MG63 (cell line): ENCODE results near the gene TMEM255A. TPM values are rescaled to one million over a fixed set of nuclear protein-coding genes. Genes with fewer than 3 reads are reported as not detected.

ENCODE experiments used
- DNase-seq: peaks from one replicate; pipeline ENCODE4 v3.0.0-alpha.2; 2020
- H3K27me3 ChIP-seq: fragments of 250-450 bp; sonication (Bioruptor Pico); 2 replicates; pipeline ENCODE4 v1.5.1; 2020; ENCODE audit warnings: mild to moderate bottlenecking, moderate library complexity
- H3K36me3 ChIP-seq: fragments of 250-450 bp; sonication (Bioruptor Pico); 2 replicates; pipeline ENCODE4 v1.5.1; 2020; ENCODE audit warnings: mild to moderate bottlenecking, moderate library complexity
- H3K4me3 ChIP-seq: fragments of 250-450 bp; sonication (Bioruptor Pico); 2 replicates; pipeline ENCODE4 v1.5.1; 2020; ENCODE audit warnings: mild to moderate bottlenecking, moderate library complexity
- H3K9me3 ChIP-seq: fragments of 250-450 bp; sonication (Bioruptor Pico); 2 replicates; pipeline ENCODE4 v1.5.1; 2020; ENCODE audit warnings: mild to moderate bottlenecking, moderate library complexity
- total RNA-seq: library from RNA; depleted of rRNA; stranded (reverse); fragments of >200 nt; shearing (Covaris generic); gene quantifications from 2 replicates; pipeline ENCODE4 v1.2.3, GENCODE V29; 2014; ENCODE audit warnings: low replicate concordance

Gene TMEM255A
- total RNA-seq, 1 experiment from 2014 or later: not detected

DNA sequence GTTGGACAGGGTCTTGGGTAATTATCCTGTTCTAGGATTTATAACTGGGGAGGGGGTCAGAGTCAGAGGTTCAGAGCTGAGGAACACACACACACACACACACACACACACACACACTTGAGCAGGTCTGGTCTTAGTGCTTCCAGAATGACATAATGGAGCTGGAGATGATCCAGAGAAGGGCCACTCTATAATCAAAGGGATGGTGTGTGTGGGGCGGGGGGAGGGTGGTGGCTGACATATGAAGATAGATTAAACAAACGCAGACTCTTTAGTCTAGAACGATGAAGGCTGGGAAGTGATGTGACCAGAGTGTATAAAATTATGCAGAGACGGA lies 434 bp upstream of the TMEM255A start:
- Histone ChIP-seq H3K27me3 (peaks cover 23% of the 10 kb centered on the region), H3K9me3 (no peaks in the 10 kb centered on the region), H3K4me3 (no peak overlapping the region), H3K36me3 (no peaks in the 10 kb centered on the region)
- no peak for DNase-seq

DNA sequence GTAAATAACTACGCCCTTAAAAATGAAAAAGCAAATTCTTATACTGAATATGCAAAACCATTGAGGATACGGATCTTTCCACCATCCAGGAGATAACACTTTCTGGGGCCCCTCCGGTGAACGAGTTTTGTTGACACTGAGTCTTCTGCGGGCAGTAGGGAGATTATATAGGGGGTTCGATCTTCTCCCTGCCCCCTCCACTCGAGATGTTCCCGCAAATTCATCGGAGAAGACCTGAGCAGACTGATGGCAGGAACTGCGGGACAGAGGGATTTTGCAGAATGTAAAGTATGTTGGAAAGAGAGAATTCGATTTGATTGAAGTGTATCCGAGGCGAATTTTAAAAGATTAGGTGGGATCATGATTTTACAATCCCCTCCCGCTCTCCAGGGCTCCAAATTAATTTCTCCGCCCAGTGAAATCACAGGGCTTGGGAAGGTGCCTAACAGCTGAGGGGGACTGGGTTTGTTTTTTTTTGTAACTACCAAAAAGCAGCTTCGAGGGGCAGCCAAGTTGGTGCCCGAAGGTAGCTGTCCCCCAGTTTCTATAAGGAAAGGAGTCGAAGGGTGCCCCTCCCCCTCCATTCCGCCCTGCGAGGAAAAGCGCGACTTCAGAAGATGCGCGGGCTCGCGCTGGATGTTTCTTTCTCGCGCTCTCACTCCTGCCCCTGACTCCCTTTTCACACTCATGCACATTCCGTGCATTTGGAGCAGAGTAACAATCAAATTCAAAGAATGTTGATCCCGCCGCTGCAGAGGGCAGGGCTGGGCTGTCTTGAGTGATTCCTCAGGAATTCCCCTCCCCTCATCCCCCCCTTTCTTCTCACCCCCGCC lies 1.2 kb downstream of the TMEM255A start:
- Histone ChIP-seq H3K4me3 (no peak overlapping the region), H3K9me3 (no peaks in the 10 kb centered on the region), H3K36me3 (no peaks in the 10 kb centered on the region), H3K27me3 (peaks cover 23% of the 10 kb centered on the region)
- DNase-seq: peak; percentile 12

- peaks cover 23% of the 10 kb centered on the region for H3K27me3 ChIP-seq
- H3K9me3 ChIP-seq: no peaks in the 10 kb centered on the region
- no peak overlapping the region for H3K4me3 ChIP-seq
- H3K36me3 ChIP-seq: no peaks in the 10 kb centered on the region
- peak; percentile 54 for DNase-seq
These were observed 2.0 kb downstream of the TMEM255A start for GRCh38 chrX:120308959-120309872.

DNA sequence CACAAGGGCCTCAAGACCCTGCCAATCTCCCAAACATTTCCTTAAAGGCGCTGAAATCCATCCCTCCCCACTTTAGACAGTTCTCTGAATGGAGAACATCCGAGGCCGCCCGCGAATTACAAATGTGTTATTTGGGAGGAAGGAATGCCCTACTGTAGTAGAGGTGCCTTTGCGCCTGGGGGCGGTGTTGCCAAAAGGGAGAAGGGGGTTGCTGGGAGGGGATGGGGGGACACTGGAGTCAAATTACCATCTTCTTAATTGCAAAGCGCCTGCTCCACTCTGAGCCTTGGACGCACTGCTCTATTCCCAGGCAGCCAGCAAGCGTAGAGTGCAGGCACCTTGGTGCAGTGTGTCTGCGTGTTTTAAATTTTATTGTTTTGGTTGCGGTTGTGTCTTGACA lies 2.7 kb downstream of the TMEM255A start:
- Histone ChIP-seq H3K4me3 (no peak overlapping the region), H3K27me3 (peaks cover 23% of the 10 kb centered on the region), H3K9me3 (no peaks in the 10 kb centered on the region), H3K36me3 (no peaks in the 10 kb centered on the region)
- no peak for DNase-seq

DNA sequence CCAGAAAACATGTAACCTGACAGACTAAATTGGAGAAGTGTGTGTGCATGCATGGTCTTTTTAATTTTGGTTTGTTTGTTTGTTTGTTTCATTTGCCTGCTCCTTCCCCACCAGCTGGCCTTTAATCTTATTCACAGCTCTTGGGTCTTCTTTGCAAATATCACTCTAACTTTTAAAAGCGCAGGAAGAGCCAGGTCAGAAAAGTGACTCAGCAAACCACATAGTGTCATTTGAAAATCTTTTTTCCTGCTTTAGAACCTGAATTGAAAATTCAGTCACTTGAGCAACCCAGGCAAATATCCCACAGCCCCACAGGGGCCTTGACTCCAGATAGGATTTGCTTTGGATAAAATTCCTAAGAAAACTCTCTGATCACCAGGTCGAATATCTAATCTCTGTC lies 4.6 kb downstream of the TMEM255A start:
- DNase-seq: no peak
- Histone ChIP-seq H3K9me3 (no peaks in the 10 kb centered on the region), H3K4me3 (no peak overlapping the region), H3K36me3 (no peaks in the 10 kb centered on the region), H3K27me3 (peaks cover 22% of the 10 kb centered on the region)

DNA sequence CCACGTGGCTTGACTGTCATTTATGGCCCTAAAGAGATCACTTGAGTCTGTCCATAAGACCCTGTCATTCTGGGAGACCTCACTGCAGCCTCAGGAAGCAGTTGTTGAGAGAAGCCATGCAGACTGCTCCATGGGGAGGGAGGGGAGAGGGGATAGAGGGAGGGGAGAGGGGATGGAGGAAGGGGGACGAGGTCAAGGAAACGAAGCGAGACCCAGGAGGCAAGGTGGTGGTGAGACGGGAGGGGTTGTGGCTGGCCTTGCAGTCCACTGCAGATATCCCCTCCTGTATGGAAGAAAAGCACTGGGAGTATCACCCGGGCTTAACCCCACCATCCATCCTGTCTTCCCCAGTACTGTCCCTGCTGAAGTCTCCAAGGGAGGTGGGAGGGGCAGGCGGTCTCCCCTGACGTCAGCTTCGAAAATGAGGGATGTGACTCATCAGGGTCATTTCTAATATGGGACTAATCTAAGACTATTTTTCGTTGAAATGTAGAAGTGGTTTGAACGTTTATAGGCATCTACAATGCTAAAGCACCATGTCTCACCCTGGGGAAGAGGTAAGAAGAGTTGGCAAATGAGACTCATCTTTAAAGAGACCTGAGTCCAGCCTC lies 5.6 kb downstream of the TMEM255A start:
- peaks cover 12% of the 10 kb centered on the region for H3K27me3 ChIP-seq
- DNase-seq: no peak
- H3K4me3 ChIP-seq: no peak overlapping the region
- H3K36me3 ChIP-seq: no peaks in the 10 kb centered on the region
- no peaks in the 10 kb centered on the region for H3K9me3 ChIP-seq

DNA sequence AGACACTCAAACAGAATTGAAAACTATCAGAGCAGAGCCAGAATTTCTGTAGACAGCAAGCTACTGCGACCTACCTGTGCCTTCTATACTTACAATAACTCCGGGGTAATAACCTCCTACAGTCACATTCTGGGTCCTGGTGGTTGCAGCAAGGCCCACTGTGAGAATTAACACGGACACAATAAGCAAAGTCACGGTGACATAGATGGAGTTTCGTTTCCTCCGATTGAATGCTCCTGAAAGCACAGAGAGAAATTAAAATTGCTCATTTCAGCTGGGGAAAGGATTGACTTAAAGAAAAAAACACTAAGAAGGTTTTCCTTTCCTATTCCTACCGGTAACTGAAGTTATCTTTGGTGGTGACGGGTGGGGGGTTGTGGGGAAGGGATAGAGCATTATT lies 7.0 kb downstream of the TMEM255A start:
- H3K36me3 ChIP-seq: no peaks in the 10 kb centered on the region
- peaks cover under 1% of the 10 kb centered on the region; the same call in 1 of the 2 replicates for H3K27me3 ChIP-seq
- H3K4me3 ChIP-seq: no peak overlapping the region
- H3K9me3 ChIP-seq: no peaks in the 10 kb centered on the region
- DNase-seq: no peak

GRCh38 chrX:120302434-120302833 lies 8.8 kb downstream of the TMEM255A start:
- Histone ChIP-seq H3K27me3 (no peaks in the 10 kb centered on the region), H3K9me3 (no peaks in the 10 kb centered on the region), H3K36me3 (no peaks in the 10 kb centered on the region), H3K4me3 (no peak overlapping the region)
- no peak for DNase-seq

GRCh38 chrX:120301960-120302359 lies 9.3 kb downstream of the TMEM255A start:
- H3K9me3 ChIP-seq: no peaks in the 10 kb centered on the region
- H3K27me3 ChIP-seq: no peaks in the 10 kb centered on the region
- no peak overlapping the region for H3K4me3 ChIP-seq
- DNase-seq: no peak
- H3K36me3 ChIP-seq: no peaks in the 10 kb centered on the region

DNA sequence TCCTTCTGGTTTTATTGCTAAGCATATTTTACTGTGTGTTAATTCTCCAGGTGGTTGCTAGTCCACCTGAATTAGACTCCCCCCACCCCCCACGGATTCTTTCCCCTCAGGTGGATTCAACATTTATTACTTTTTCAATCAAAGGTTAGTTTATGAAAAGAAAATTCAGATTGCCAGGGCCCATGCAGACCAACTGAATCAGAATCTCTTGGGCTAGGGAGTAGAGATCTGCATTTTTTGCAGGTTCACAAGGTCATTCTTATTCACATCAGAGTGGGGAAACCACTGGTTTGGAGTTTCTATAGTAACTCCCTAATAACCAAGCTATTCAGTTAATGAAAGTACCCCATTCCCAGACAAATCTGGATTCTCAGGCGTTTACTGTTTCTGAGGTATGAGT lies 9.8 kb downstream of the TMEM255A start:
- H3K9me3 ChIP-seq: no peaks in the 10 kb centered on the region
- no peak for DNase-seq
- no peak overlapping the region for H3K4me3 ChIP-seq
- no peaks in the 10 kb centered on the region for H3K36me3 ChIP-seq
- H3K27me3 ChIP-seq: no peaks in the 10 kb centered on the region

GRCh38 chrX:120299928-120300327 lies 11.3 kb downstream of the TMEM255A start:
- Histone ChIP-seq H3K27me3 (no peaks in the 10 kb centered on the region), H3K4me3 (no peak overlapping the region), H3K9me3 (no peaks in the 10 kb centered on the region), H3K36me3 (no peaks in the 10 kb centered on the region)
- DNase-seq: no peak

DNA sequence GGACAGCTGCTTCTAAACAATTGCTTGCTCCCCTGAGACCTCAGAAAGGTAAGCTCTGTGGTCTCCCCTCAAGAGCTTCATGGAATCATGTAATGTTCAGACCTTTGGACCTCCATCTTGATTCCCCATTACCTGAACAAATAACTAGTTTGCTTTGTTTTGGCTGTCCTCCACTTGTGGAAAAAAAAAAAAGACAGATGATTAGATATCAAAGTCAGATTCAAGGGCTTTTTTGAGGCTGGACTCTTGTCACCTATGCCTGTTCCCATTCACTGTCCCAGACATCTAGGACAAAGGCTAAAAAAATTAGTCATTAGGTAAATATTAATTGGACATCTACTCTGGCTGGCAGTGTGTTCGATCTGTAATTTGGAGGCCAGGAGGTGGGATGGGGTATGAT lies 13.3 kb downstream of the TMEM255A start:
- Histone ChIP-seq H3K36me3 (no peaks in the 10 kb centered on the region), H3K4me3 (no peak overlapping the region), H3K27me3 (no peaks in the 10 kb centered on the region), H3K9me3 (no peaks in the 10 kb centered on the region)
- no peak for DNase-seq

DNA sequence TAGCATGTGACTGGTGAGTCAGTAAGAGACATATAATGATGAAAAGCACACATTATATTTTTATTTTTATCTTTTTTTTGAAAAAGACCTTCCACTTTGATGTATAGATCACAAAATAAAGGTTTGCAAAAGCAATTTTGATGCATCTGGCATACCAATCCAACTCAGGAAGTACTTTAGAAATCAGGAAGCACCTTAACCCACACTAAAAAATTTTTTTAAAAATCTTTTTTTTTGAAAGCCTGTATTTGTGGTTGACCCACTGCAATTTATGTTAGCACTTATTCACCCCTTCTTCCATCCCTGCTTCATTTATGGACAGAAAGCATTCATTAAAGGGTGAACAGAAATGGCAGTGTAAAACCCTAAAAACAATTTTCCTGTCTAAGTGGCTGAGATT lies 16.6 kb downstream of the TMEM255A start:
- Histone ChIP-seq H3K4me3 (no peak overlapping the region), H3K9me3 (no peaks in the 10 kb centered on the region), H3K27me3 (no peaks in the 10 kb centered on the region), H3K36me3 (no peaks in the 10 kb centered on the region)
- no peak for DNase-seq

- Histone ChIP-seq H3K27me3 (no peaks in the 10 kb centered on the region), H3K36me3 (no peaks in the 10 kb centered on the region), H3K9me3 (no peaks in the 10 kb centered on the region), H3K4me3 (no peak overlapping the region)
- no peak for DNase-seq
These were observed 18.2 kb downstream of the TMEM255A start for GRCh38 chrX:120293015-120293414.

GRCh38 chrX:120291211-120291610 lies 20.1 kb downstream of the TMEM255A start:
- DNase-seq: no peak

GRCh38 chrX:120290107-120290506 lies 21.2 kb downstream of the TMEM255A start:
- Histone ChIP-seq H3K36me3 (no peaks in the 10 kb centered on the region), H3K4me3 (no peak overlapping the region), H3K9me3 (no peaks in the 10 kb centered on the region), H3K27me3 (no peaks in the 10 kb centered on the region)
- no peak for DNase-seq

More at GRCh38 chrX:120291211-120291610, 20.1 kb downstream of the TMEM255A start:
- Histone ChIP-seq H3K27me3 (no peaks in the 10 kb centered on the region), H3K36me3 (no peaks in the 10 kb centered on the region), H3K9me3 (no peaks in the 10 kb centered on the region), H3K4me3 (no peak overlapping the region)

- no peaks in the 10 kb centered on the region for H3K36me3 ChIP-seq
- DNase-seq: no peak
- no peaks in the 10 kb centered on the region for H3K9me3 ChIP-seq
- no peaks in the 10 kb centered on the region for H3K27me3 ChIP-seq
- H3K4me3 ChIP-seq: no peak overlapping the region
These were observed 23.6 kb downstream of the TMEM255A start for GRCh38 chrX:120287513-120288112.
